Measurements from ENCODE around the gene LCT. TPM values are rescaled to one million over a fixed set of nuclear protein-coding genes. Genes with fewer than 3 reads are reported as not detected.

LCT gene
- total and polyA plus RNA-seq, 2 donors (not counting 1 experiment from before 2014, with no cell fraction given), result under 0.01 TPM; not detected in 1

DNA sequence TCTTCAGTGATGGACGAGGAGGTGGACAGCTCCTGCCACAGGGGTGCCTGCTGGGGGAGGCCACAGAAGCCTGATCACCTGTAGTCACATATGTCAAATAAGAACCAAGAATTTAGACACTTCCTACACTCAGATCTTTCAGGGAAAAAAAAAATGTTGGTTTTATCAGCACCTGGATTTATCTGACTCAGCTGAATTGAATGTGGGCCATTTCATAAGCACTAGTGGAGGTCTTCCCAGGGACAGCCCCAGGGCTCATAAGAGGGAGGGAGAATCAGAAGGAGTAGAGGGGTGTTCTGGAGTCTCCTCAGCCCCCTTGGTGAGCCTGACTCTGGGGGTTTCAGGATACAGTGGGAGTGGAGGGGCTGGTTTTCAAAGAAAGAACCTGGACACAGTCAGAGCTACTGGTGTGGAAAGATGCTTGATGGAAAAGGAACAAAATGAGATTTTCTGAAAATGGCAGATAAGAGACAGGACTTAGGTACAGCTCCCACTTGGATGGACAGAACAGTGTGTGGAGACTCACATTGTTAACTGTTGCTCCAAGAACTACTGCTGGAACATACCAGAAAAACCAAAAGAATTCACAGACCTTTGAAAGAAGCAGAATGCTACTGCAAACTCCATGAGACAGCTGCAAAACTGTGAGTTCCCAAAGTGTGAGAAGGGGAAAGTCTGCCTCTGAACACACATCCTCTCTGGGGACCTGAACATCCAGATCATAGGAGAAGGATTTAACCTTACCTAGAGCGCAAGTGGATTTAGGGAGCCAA lies 45.4 kb downstream of the LCT start:
- Histone ChIP-seq H3K4me1 (ENCODE audit: control insufficient read depth, extremely low read depth, insufficient read depth, low read length) (peaks cover 5% of the 10 kb centered on the region), H3K36me3 (ENCODE audit: control insufficient read depth, insufficient read depth, low read length) (peaks cover 2% of the 10 kb centered on the region), H2AFZ (ENCODE audit: low read length) (no peak overlapping the region), H3K27ac (ENCODE audit: insufficient read depth, low read length) (no peak overlapping the region), H3K27me3 (ENCODE audit: control insufficient read depth, insufficient read depth, low read length) (no peaks in the 10 kb centered on the region), H3K4me2 (ENCODE audit: extremely low read depth, insufficient read depth, low read length) (no peak overlapping the region), H4K20me1 (ENCODE audit: control insufficient read depth, extremely low read depth, insufficient read depth, low read length) (no peaks in the 10 kb centered on the region), H3K79me2 (ENCODE audit: control insufficient read depth, insufficient read depth, low read length) (no peaks in the 10 kb centered on the region), H3K9me3 (ENCODE audit: control insufficient read depth, insufficient read depth, low read depth, low read length) (no peaks in the 10 kb centered on the region), H3K4me3 (replicated peaks in 1 of 4; ENCODE audit: control extremely low read depth in 1 of 4, insufficient read depth in 1 of 4, low read depth in 3 of 4, low read length in 4 of 4) (no peak overlapping the region), H3K9ac (ENCODE audit: insufficient read depth, low read length) (no peak overlapping the region)
- no peak for TF ChIP-seq EZH2 (IDR thresholded peaks at IDR 0.05; ENCODE audit: low read length, missing control alignments)
- TF ChIP-seq, protein P1, sequence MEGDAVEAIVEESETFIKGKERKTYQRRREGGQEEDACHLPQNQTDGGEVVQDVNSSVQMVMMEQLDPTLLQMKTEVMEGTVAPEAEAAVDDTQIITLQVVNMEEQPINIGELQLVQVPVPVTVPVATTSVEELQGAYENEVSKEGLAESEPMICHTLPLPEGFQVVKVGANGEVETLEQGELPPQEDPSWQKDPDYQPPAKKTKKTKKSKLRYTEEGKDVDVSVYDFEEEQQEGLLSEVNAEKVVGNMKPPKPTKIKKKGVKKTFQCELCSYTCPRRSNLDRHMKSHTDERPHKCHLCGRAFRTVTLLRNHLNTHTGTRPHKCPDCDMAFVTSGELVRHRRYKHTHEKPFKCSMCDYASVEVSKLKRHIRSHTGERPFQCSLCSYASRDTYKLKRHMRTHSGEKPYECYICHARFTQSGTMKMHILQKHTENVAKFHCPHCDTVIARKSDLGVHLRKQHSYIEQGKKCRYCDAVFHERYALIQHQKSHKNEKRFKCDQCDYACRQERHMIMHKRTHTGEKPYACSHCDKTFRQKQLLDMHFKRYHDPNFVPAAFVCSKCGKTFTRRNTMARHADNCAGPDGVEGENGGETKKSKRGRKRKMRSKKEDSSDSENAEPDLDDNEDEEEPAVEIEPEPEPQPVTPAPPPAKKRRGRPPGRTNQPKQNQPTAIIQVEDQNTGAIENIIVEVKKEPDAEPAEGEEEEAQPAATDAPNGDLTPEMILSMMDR (conservative IDR thresholded peaks at IDR 0.05 in 1 of 2, IDR thresholded peaks at IDR 0.05 in 1 of 2; ENCODE audit: low read depth in 1 of 2, low read length in 2 of 2), result no peak
- DNase-seq (ENCODE audit: low read depth in 2 of 2), result peak; percentile 10 to 71

DNA sequence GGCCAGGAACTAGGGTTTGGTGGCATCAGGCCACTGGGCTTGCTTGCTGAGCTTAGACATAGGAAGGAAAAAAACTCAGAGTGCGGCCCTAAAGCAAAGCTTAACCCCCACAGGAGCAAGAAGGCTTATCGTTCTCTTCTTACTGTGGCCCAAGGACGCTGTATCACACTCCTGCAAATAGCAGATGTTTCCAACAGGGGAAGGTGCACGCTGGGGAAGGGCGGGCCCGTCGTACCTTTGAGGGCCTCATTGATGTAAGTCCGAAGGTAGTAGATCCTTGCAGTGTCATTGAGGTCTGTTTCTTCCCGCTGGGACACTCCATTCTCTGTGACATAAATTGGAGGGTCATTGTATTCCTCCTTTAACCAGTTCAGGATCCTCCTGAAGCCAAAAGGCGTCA lies 46.6 kb downstream of the LCT start:
- H2AFZ ChIP-seq (ENCODE audit: low read length), result no peak overlapping the region
- H3K4me1 ChIP-seq (ENCODE audit: control insufficient read depth, extremely low read depth, insufficient read depth, low read length), result peaks cover 5% of the 10 kb centered on the region
- H3K9ac ChIP-seq (ENCODE audit: insufficient read depth, low read length), result no peak overlapping the region
- TF ChIP-seq EZH2 (IDR thresholded peaks at IDR 0.05; ENCODE audit: low read length, missing control alignments), result no peak
- H4K20me1 ChIP-seq (ENCODE audit: control insufficient read depth, extremely low read depth, insufficient read depth, low read length), result no peaks in the 10 kb centered on the region
- H3K79me2 ChIP-seq (ENCODE audit: control insufficient read depth, insufficient read depth, low read length), result no peaks in the 10 kb centered on the region
- H3K27me3 ChIP-seq (ENCODE audit: control insufficient read depth, insufficient read depth, low read length), result no peaks in the 10 kb centered on the region
- no peak overlapping the region for H3K4me3 ChIP-seq (replicated peaks in 1 of 4; ENCODE audit: control extremely low read depth in 1 of 4, insufficient read depth in 1 of 4, low read depth in 3 of 4, low read length in 4 of 4)
- DNase-seq (ENCODE audit: low read depth in 2 of 2), result no peak
- no peak overlapping the region for H3K4me2 ChIP-seq (ENCODE audit: extremely low read depth, insufficient read depth, low read length)
- no peaks in the 10 kb centered on the region for H3K9me3 ChIP-seq (ENCODE audit: control insufficient read depth, insufficient read depth, low read depth, low read length)
- H3K27ac ChIP-seq (ENCODE audit: insufficient read depth, low read length), result no peak overlapping the region
- peaks cover 2% of the 10 kb centered on the region for H3K36me3 ChIP-seq (ENCODE audit: control insufficient read depth, insufficient read depth, low read length)

DNA sequence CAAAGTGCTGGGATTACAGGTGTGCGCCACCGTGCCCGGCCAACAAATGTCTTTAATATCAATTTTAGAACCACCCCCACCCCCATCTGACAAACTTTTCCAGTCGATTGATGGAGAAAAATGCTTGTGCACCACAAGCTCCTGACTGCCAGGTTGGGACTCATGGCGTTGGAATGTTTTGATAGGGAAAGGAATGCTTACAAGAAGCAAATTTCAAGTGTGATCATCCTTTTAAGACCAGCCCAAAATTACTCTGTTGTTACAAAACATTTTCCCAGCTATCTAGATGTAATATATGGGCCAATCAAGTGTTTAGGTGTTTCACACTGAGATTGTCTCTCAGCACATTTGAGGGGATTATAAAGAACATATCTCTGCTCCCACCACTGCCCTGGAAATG lies 50.2 kb downstream of the LCT start:
- H3K9ac ChIP-seq (ENCODE audit: insufficient read depth, low read length), result no peak overlapping the region
- H3K27me3 ChIP-seq (ENCODE audit: control insufficient read depth, insufficient read depth, low read length), result no peaks in the 10 kb centered on the region
- H3K36me3 ChIP-seq (ENCODE audit: control insufficient read depth, insufficient read depth, low read length), result peaks cover 2% of the 10 kb centered on the region
- no peak overlapping the region for H3K4me3 ChIP-seq (replicated peaks in 1 of 4; ENCODE audit: control extremely low read depth in 1 of 4, insufficient read depth in 1 of 4, low read depth in 3 of 4, low read length in 4 of 4)
- no peak overlapping the region for H2AFZ ChIP-seq (ENCODE audit: low read length)
- H3K4me1 ChIP-seq (ENCODE audit: control insufficient read depth, extremely low read depth, insufficient read depth, low read length), result peaks cover 5% of the 10 kb centered on the region
- TF ChIP-seq EZH2 (IDR thresholded peaks at IDR 0.05; ENCODE audit: low read length, missing control alignments), result no peak
- TF ChIP-seq, protein P1 (conservative IDR thresholded peaks at IDR 0.05 in 1 of 2, IDR thresholded peaks at IDR 0.05 in 1 of 2; ENCODE audit: low read depth in 1 of 2, low read length in 2 of 2), result no peak
- no peaks in the 10 kb centered on the region for H3K9me3 ChIP-seq (ENCODE audit: control insufficient read depth, insufficient read depth, low read depth, low read length)
- peak overlapping the region; percentile 50 for H3K4me2 ChIP-seq (ENCODE audit: extremely low read depth, insufficient read depth, low read length)
- no peaks in the 10 kb centered on the region for H4K20me1 ChIP-seq (ENCODE audit: control insufficient read depth, extremely low read depth, insufficient read depth, low read length)
- DNase-seq (ENCODE audit: low read depth in 2 of 2), result peak; percentile 85 to 98
- H3K79me2 ChIP-seq (ENCODE audit: control insufficient read depth, insufficient read depth, low read length), result no peaks in the 10 kb centered on the region
- peak overlapping the region; percentile 60 for H3K27ac ChIP-seq (ENCODE audit: insufficient read depth, low read length)

Measured in fibroblast of lung (primary cell).